HL-60 (cell line): ENCODE data around the gene STH.

Source experiments
- CTCF ChIP-seq: IDR thresholded peaks from one replicate; pipeline ENCODE4 v1.5.1; 2011; ENCODE audit warnings: low read length, control low read depth, inconsistent platforms; ENCODE audit not compliant: insufficient read depth
- GABPA ChIP-seq: IDR thresholded peaks from 2 replicates; pipeline ENCODE4 v1.6.1; 2012; ENCODE audit warnings: low read depth
- POLR2AphosphoS5 ChIP-seq: IDR thresholded peaks from 2 replicates; pipeline ENCODE4 v1.6.1; 2012; ENCODE audit warnings: low read depth

- TF ChIP-seq CTCF (no peak), GABPA (no peak), POLR2AphosphoS5 (no peak)
Measured at GRCh38 chr17:46039592-46040186, 40.6 kb downstream of the STH start.
